ENCODE data around the gene C4orf33. TPM values are rescaled to one million over a fixed set of nuclear protein-coding genes. Genes with fewer than 3 reads are reported as not detected.

Gene C4orf33
- total RNA-seq, 5 donors from 2014 or later (not counting 1 experiment from before 2014, with no cell fraction given): 4.0 to 12.0 (median 4.4) TPM

DNA sequence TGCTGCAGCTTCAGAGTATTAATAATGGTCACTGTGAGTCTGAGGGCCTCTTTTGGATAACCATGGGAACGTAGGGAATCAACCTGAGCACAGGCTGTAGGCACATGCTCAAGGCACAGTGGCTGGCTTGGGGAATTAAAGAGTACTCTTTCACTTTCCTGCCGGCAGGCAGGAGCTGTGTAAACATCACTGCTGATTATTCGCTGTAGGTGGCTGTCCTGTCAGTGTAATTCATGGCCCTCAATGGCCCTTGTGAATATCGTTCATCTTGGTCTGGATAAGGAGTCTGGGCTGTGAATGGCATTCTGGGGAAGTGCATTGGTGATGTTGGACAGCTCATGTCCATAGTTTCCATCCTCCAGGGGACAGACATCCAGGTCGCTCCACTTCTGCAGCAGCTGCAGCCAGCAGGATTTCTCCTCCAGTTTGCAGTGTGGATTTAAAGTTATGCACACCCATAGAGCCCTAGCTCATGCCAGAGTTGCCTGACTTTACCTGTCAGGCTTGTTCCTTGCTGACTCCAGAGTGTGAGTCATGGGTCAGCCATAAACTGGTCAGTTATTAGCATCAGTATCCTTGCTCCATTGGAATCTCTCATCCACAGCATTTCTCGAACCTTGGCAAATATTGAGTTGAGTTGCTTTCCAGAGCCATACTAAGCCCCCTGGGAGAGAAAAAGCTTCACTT lies 43.0 kb downstream of the C4orf33 start:
- Histone ChIP-seq H3K27me3 (replicated peaks in 1 of 2; ENCODE audit: control insufficient read depth in 2 of 2, extremely low read depth in 1 of 2, insufficient read depth in 2 of 2, low read length in 1 of 2) (no peaks in the 10 kb centered on the region), H3K27ac (ENCODE audit: low read length) (no peak overlapping the region), H3K9me3 (no peaks in the 10 kb centered on the region), H3K4me1 (ENCODE audit: control insufficient read depth in 1 of 2, extremely low read depth in 1 of 2, insufficient read depth in 2 of 2, low read length in 2 of 2) (no peaks in the 10 kb centered on the region), H3K36me3 (ENCODE audit: control insufficient read depth in 2 of 2, extremely low read depth in 1 of 2, insufficient read depth in 1 of 2, low read length in 1 of 2) (no peaks in the 10 kb centered on the region), H3K4me3 (ENCODE audit: control insufficient read depth in 1 of 2, extremely low read depth in 1 of 2, low read length in 1 of 2) (no peak overlapping the region)
- no peak for ATAC-seq (replicated peaks in 1 of 4)
- no peak for DNase-seq
- H3K27me3 Mint-ChIP-seq: peaks cover 0 to 3% of the 10 kb centered on the region in 2 donors
- ChIA-PET POLR2A (no interaction called here), CTCF (no interaction called here)
- no peak overlapping the region for H3K27ac Mint-ChIP-seq
- H3K4me3 Mint-ChIP-seq: no peak overlapping the region
- H3K36me3 Mint-ChIP-seq: no peaks in the 10 kb centered on the region
- WGBS (ENCODE audit: insufficient coverage): 53% methylated on average over 2 of the region's 6 CpGs
- no peaks in the 10 kb centered on the region for H3K4me1 Mint-ChIP-seq
- H3K9me3 Mint-ChIP-seq: no peaks in the 10 kb centered on the region

DNA sequence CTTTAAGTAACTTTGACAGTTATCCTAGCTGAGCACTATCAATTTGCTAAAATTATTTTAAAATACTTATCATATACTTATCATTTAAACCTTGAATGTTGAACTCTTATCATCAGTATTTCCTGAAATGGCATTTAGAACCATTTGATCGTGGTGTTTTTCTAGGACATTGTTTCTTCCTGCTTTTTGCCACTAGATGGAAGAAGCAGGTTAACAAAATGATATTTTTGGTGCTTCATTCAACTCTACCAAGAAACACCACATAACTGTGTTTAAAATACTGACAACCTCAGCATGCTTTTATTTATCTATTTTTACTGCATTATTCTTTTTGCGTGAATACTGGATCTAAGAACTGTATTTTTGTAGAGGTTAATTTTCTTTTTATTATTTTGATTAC lies 44.6 kb downstream of the C4orf33 start:
- Histone ChIP-seq H3K9me3 (no peaks in the 10 kb centered on the region), H3K27me3 (replicated peaks in 1 of 2; ENCODE audit: control insufficient read depth in 2 of 2, extremely low read depth in 1 of 2, insufficient read depth in 2 of 2, low read length in 1 of 2) (no peaks in the 10 kb centered on the region), H3K27ac (ENCODE audit: low read length) (no peak overlapping the region), H3K4me3 (ENCODE audit: control insufficient read depth in 1 of 2, extremely low read depth in 1 of 2, low read length in 1 of 2) (no peak overlapping the region), H3K4me1 (ENCODE audit: control insufficient read depth in 1 of 2, extremely low read depth in 1 of 2, insufficient read depth in 2 of 2, low read length in 2 of 2) (no peaks in the 10 kb centered on the region), H3K36me3 (ENCODE audit: control insufficient read depth in 2 of 2, extremely low read depth in 1 of 2, insufficient read depth in 1 of 2, low read length in 1 of 2) (no peaks in the 10 kb centered on the region)
- H3K27me3 Mint-ChIP-seq: peaks cover 0 to 9% of the 10 kb centered on the region in 2 donors
- no peak overlapping the region for H3K27ac Mint-ChIP-seq
- H3K4me1 Mint-ChIP-seq: no peaks in the 10 kb centered on the region
- H3K36me3 Mint-ChIP-seq: no peaks in the 10 kb centered on the region
- ATAC-seq (replicated peaks in 1 of 4) (no peak), DNase-seq (no peak)
- POLR2A ChIA-PET: no interaction called here
- H3K9me3 Mint-ChIP-seq: no peaks in the 10 kb centered on the region
- CTCF ChIA-PET: interaction anchor here in 1 of 2 donors (0.6 kb wide), 1 partner anchor 828 kb away, joined by 4 read pairs; no protein-coding TSS in a partner anchor
- H3K4me3 Mint-ChIP-seq: no peak overlapping the region
- no CpG with 5 or more reads among the region's 2 CpGs for WGBS (ENCODE audit: insufficient coverage)

DNA sequence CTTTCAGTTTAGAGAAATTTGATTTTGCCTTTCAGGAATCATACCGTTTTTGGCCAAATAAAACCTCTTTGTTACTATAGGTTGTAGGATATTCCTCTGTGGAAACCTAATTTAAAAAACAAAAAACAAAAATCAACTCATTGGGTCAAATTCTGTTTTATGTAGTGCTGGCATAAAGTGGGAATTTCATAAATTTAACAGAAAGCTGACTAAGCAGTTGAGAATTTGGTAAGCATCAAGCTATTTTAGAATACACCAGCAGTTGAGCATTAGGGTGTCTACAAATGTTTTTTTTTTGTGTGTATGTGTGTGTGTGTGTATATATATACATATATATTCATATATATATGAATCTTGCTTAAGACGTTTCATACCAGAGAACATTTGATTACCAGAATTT lies 47.4 kb downstream of the C4orf33 start:
- CTCF ChIA-PET: no interaction called here
- POLR2A ChIA-PET: interaction anchor here in 1 of 2 donors (0.5 kb wide), 1 partner anchor 648 kb away, joined by 3 read pairs; no protein-coding TSS in a partner anchor
- WGBS (ENCODE audit: insufficient coverage): no CpG with 5 or more reads among the region's 2 CpGs

DNA sequence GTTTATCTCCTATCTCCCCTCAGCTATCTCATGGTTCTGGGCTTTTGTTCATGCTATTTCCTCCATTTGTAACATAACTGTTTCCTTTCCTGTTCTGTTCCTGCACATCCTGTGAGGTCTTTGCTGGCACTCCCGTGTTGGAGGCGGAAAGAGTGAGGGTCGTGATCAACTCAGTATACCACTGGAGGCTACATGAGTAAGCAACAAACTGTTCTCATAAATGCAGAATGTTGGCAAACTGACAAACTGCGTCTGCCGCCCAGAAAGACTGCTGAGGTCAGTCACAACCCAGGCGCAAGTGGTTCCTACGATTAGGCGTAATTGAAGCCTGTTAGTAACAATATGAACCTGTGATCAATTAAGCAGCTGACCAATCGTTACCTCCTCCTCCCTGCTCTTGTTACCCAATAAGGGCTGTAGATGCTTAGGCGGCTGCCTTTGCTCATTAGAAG lies 48.8 kb downstream of the C4orf33 start:
- peaks cover 2 to 15% of the 10 kb centered on the region in 2 donors for H3K27me3 Mint-ChIP-seq
- H3K36me3 Mint-ChIP-seq: no peaks in the 10 kb centered on the region
- POLR2A ChIA-PET: no interaction called here
- H3K36me3 ChIP-seq (ENCODE audit: control insufficient read depth in 2 of 2, extremely low read depth in 1 of 2, insufficient read depth in 1 of 2, low read length in 1 of 2): no peaks in the 10 kb centered on the region
- 100% methylated on average over 3 of the region's 10 CpGs for WGBS (ENCODE audit: insufficient coverage)
- H3K4me3 ChIP-seq (ENCODE audit: control insufficient read depth in 1 of 2, extremely low read depth in 1 of 2, low read length in 1 of 2): no peak overlapping the region
- no peaks in the 10 kb centered on the region for H3K9me3 Mint-ChIP-seq
- H3K27me3 ChIP-seq (replicated peaks in 1 of 2; ENCODE audit: control insufficient read depth in 2 of 2, extremely low read depth in 1 of 2, insufficient read depth in 2 of 2, low read length in 1 of 2): peaks cover 0 to 3% of the 10 kb centered on the region in 2 experiments
- CTCF ChIA-PET: no interaction called here
- no peaks in the 10 kb centered on the region for H3K4me1 ChIP-seq (ENCODE audit: control insufficient read depth in 1 of 2, extremely low read depth in 1 of 2, insufficient read depth in 2 of 2, low read length in 2 of 2)
- DNase-seq (no peak), ATAC-seq (replicated peaks in 1 of 4) (no peak)
- no peak overlapping the region for H3K4me3 Mint-ChIP-seq
- H3K27ac Mint-ChIP-seq: no peak overlapping the region
- H3K9me3 ChIP-seq: no peaks in the 10 kb centered on the region
- no peak overlapping the region for H3K27ac ChIP-seq (ENCODE audit: low read length)
- no peaks in the 10 kb centered on the region for H3K4me1 Mint-ChIP-seq

More for the DNA sequence above, 47.4 kb downstream of the C4orf33 start:
- DNase-seq (no peak), ATAC-seq (replicated peaks in 1 of 4) (no peak)
- H3K36me3 Mint-ChIP-seq: no peaks in the 10 kb centered on the region
- H3K4me1 ChIP-seq (ENCODE audit: control insufficient read depth in 1 of 2, extremely low read depth in 1 of 2, insufficient read depth in 2 of 2, low read length in 2 of 2): no peaks in the 10 kb centered on the region
- no peaks in the 10 kb centered on the region for H3K9me3 ChIP-seq
- H3K27me3 ChIP-seq (replicated peaks in 1 of 2; ENCODE audit: control insufficient read depth in 2 of 2, extremely low read depth in 1 of 2, insufficient read depth in 2 of 2, low read length in 1 of 2): peaks cover 0 to 3% of the 10 kb centered on the region in 2 experiments
- H3K4me3 Mint-ChIP-seq: no peak overlapping the region
- H3K36me3 ChIP-seq (ENCODE audit: control insufficient read depth in 2 of 2, extremely low read depth in 1 of 2, insufficient read depth in 1 of 2, low read length in 1 of 2): no peaks in the 10 kb centered on the region
- no peak overlapping the region for H3K27ac Mint-ChIP-seq
- H3K4me3 ChIP-seq (ENCODE audit: control insufficient read depth in 1 of 2, extremely low read depth in 1 of 2, low read length in 1 of 2): no peak overlapping the region
- H3K4me1 Mint-ChIP-seq: no peaks in the 10 kb centered on the region
- H3K9me3 Mint-ChIP-seq: no peaks in the 10 kb centered on the region
- H3K27ac ChIP-seq (ENCODE audit: low read length): no peak overlapping the region
- peaks cover 2 to 12% of the 10 kb centered on the region in 2 donors for H3K27me3 Mint-ChIP-seq

DNA sequence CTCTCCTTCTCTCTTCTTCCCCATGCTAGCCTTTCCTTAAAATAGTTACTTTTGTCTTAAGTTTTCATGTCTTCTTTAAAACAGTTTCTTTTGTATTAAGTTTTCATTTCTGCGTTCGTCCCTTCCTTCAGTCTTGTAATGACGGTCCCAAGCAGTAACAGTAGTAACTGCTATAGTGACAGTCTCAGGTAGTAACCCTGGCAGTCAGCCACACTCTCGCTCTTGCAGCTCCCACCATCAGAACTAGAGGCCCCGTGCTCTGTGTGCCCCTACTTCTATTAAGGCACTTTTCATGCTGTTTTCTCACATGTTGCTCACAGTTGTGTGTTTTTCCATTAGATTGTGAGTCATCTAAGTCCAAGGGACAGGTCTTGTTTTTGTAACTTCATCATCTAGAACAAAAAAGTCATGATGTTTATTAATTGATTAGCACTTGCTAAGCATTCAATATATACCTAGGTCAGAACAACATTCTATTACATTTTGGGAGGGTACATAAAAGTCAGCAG lies 49.3 kb downstream of the C4orf33 start:
- Histone ChIP-seq H3K4me1 (ENCODE audit: control insufficient read depth in 1 of 2, extremely low read depth in 1 of 2, insufficient read depth in 2 of 2, low read length in 2 of 2) (no peaks in the 10 kb centered on the region), H3K27me3 (replicated peaks in 1 of 2; ENCODE audit: control insufficient read depth in 2 of 2, extremely low read depth in 1 of 2, insufficient read depth in 2 of 2, low read length in 1 of 2) (peaks cover 0 to 3% of the 10 kb centered on the region in 2 experiments), H3K4me3 (ENCODE audit: control insufficient read depth in 1 of 2, extremely low read depth in 1 of 2, low read length in 1 of 2) (no peak overlapping the region), H3K27ac (ENCODE audit: low read length) (no peak overlapping the region), H3K36me3 (ENCODE audit: control insufficient read depth in 2 of 2, extremely low read depth in 1 of 2, insufficient read depth in 1 of 2, low read length in 1 of 2) (no peaks in the 10 kb centered on the region), H3K9me3 (no peaks in the 10 kb centered on the region)
- ATAC-seq (replicated peaks in 1 of 4) (no peak), DNase-seq (no peak)
- WGBS (ENCODE audit: insufficient coverage): no CpG with 5 or more reads among the region's 5 CpGs
- ChIA-PET POLR2A (no interaction called here), CTCF (no interaction called here)
- H3K4me1 Mint-ChIP-seq: no peaks in the 10 kb centered on the region
- H3K9me3 Mint-ChIP-seq: no peaks in the 10 kb centered on the region
- peaks cover 2 to 15% of the 10 kb centered on the region in 2 donors for H3K27me3 Mint-ChIP-seq
- H3K36me3 Mint-ChIP-seq: no peaks in the 10 kb centered on the region
- H3K4me3 Mint-ChIP-seq: no peak overlapping the region
- no peak overlapping the region for H3K27ac Mint-ChIP-seq

DNA sequence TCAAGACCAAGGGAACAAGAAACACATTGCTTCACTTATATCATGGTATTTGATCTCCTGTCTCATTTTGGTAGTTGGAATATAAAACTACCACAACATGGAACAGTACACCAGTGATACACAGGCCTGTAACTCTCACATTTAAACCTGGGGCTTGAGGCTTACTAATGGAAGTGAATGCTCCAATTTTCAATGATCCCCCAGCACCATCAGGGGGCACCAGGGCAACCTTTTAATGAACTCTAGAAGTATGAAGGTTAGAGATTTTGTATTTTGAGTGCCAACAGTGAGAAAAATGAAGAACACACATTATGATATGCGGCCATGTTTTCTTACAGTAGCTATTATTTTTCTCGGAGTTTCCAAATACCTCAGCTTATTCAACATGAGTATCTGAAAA lies 50.7 kb downstream of the C4orf33 start:
- Mint-ChIP-seq H3K36me3 (no peaks in the 10 kb centered on the region), H3K4me1 (no peaks in the 10 kb centered on the region), H3K27me3 (peaks cover 2 to 15% of the 10 kb centered on the region in 2 donors), H3K4me3 (no peak overlapping the region), H3K9me3 (no peaks in the 10 kb centered on the region), H3K27ac (no peak overlapping the region)
- Histone ChIP-seq H3K4me3 (ENCODE audit: control insufficient read depth in 1 of 2, extremely low read depth in 1 of 2, low read length in 1 of 2) (no peak overlapping the region), H3K27ac (ENCODE audit: low read length) (no peak overlapping the region), H3K4me1 (ENCODE audit: control insufficient read depth in 1 of 2, extremely low read depth in 1 of 2, insufficient read depth in 2 of 2, low read length in 2 of 2) (no peaks in the 10 kb centered on the region), H3K27me3 (replicated peaks in 1 of 2; ENCODE audit: control insufficient read depth in 2 of 2, extremely low read depth in 1 of 2, insufficient read depth in 2 of 2, low read length in 1 of 2) (peaks cover 0 to 3% of the 10 kb centered on the region in 2 experiments), H3K36me3 (ENCODE audit: control insufficient read depth in 2 of 2, extremely low read depth in 1 of 2, insufficient read depth in 1 of 2, low read length in 1 of 2) (no peaks in the 10 kb centered on the region), H3K9me3 (no peaks in the 10 kb centered on the region)
- ChIA-PET POLR2A (no interaction called here), CTCF (no interaction called here)
- DNase-seq (no peak), ATAC-seq (replicated peaks in 1 of 4) (no peak)
- no CpG with 5 or more reads among the region's 2 CpGs for WGBS (ENCODE audit: insufficient coverage)

Measured in T-cell (primary cell).